Panc1 (cell line): ENCODE data around the gene ZNF444. TPM values are rescaled to one million over a fixed set of nuclear protein-coding genes. Genes with fewer than 3 reads are reported as not detected.

Experiments
- ATAC-seq: fragments of 200-7000 bp; cut with Tn5 transposase; 2 replicates; pipeline ENCODE4 v1.9.1; 2020; ENCODE audit warnings: mild to moderate bottlenecking, moderate library complexity
- BruUV-seq: library from RNA; stranded (reverse); fragments of 400-500 nt; replicated peaks from 2 replicates; lab custom pipeline; 2021; lab: Mats Ljungman, UMichigan
- CTCF ChIA-PET: fragments of 300-600 bp; sonication (Branson Sonifier 250); formaldehyde crosslinking; loops from one replicate; lab custom pipeline; 2022; ENCODE audit warnings: antibody characterized with exemption; lab: Charles Lee
- POLR2A ChIA-PET: fragments of 300-600 bp; sonication (Branson Sonifier 250); formaldehyde crosslinking; loops from one replicate; lab custom pipeline; 2022; ENCODE audit warnings: antibody characterized with exemption; lab: Charles Lee
- DNase-seq: peaks from one replicate; pipeline ENCODE4 v3.0.0-alpha.2; 2010; ENCODE audit warnings: low read depth, low spot score
- H3K27ac ChIP-seq: 2 replicates; pipeline ENCODE4 v1.5.1; 2011; ENCODE audit warnings: mild to moderate bottlenecking, low read length, inconsistent platforms
- H3K27me3 ChIP-seq: fragments of 200-500 bp; sonication (Bioruptor generic); 2 replicates; pipeline ENCODE4 v1.6.0; 2014; ENCODE audit warnings: low read length, inconsistent platforms; ENCODE audit not compliant: control insufficient read depth, insufficient read depth
- H3K36me3 ChIP-seq: fragments of 200-500 bp; sonication (Bioruptor generic); 2 replicates; pipeline ENCODE4 v1.5.1; 2014; ENCODE audit warnings: inconsistent platforms, mild to moderate bottlenecking, low read length, moderate library complexity; ENCODE audit not compliant: control insufficient read depth, insufficient read depth
- H3K4me1 ChIP-seq: 2 replicates; pipeline ENCODE4 v1.5.1; 2011; ENCODE audit warnings: inconsistent platforms, mild to moderate bottlenecking, low read length, moderate library complexity; ENCODE audit not compliant: control insufficient read depth, insufficient read depth
- H3K4me3 ChIP-seq, 2 experiments: 2 replicates each; pipeline ENCODE4 v1.5.1; 2011 to 2012; ENCODE audit warnings: low read depth in 2 of 2, low read length in 2 of 2, mild to moderate bottlenecking in 2 of 2, inconsistent platforms in 1 of 2, moderate library complexity in 1 of 2
- H3K9me3 ChIP-seq: fragments of 200-500 bp; sonication (Bioruptor generic); 2 replicates; pipeline ENCODE4 v1.5.1; 2014; ENCODE audit warnings: low read depth, mild to moderate bottlenecking, inconsistent platforms, low read length, moderate library complexity; ENCODE audit not compliant: control insufficient read depth, insufficient read depth
- CTCF ChIP-seq: fragments of 450-650 bp; IDR thresholded peaks from 2 replicates; pipeline ENCODE4 v1.5.1; 2017; ENCODE audit warnings: mild to moderate bottlenecking
- POLR2AphosphoS5 ChIP-seq: IDR thresholded peaks from 2 replicates; pipeline ENCODE4 v1.6.1; 2012; ENCODE audit warnings: mild to moderate bottlenecking, low read depth, low read length, moderate library complexity
- SIN3A ChIP-seq: IDR thresholded peaks from 2 replicates; pipeline ENCODE4 v1.6.1; 2012; ENCODE audit warnings: low read depth, mild to moderate bottlenecking, low read length, moderate library complexity, borderline replicate concordance; ENCODE audit not compliant: insufficient read depth
- TCF7L2 ChIP-seq: IDR thresholded peaks from 2 replicates; pipeline ENCODE4 v1.6.1; 2011; ENCODE audit warnings: mild to moderate bottlenecking, low read depth, low read length, inconsistent platforms
- in situ Hi-C: cut with HindIII; loops from 2 replicates; pipeline ENCODE4 v1.10.0; 2016; ENCODE audit warnings: low sequenced_read_pairs, low pct_unique_long_range_greater_than_20kb
- intact Hi-C: fragments of 100-400 bp; cut with micrococcal nuclease; formaldehyde crosslinking; loops from one replicate; pipeline ENCODE4 v1.10.0; 2022; ENCODE audit not compliant: unreplicated experiment
- total RNA-seq: library from RNA; stranded (reverse); gene quantifications from one replicate; pipeline ENCODE4 v1.2.1, GENCODE V29; 2021; ENCODE audit not compliant: unreplicated experiment
- TF ChIP-seq, protein P1 (sequence below), 2 experiments: IDR thresholded peaks; 2 replicates each; pipeline ENCODE4 v1.6.1; 2011 to 2012; ENCODE audit warnings: low read depth in 2 of 2, control low read depth in 1 of 2, low read length in 1 of 2, mild to moderate bottlenecking in 1 of 2, moderate library complexity in 1 of 2; ENCODE audit not compliant: insufficient read depth in 1 of 2

The ZNF444 gene
- total RNA-seq, 1 experiment from 2014 or later: 81.5 TPM

DNA sequence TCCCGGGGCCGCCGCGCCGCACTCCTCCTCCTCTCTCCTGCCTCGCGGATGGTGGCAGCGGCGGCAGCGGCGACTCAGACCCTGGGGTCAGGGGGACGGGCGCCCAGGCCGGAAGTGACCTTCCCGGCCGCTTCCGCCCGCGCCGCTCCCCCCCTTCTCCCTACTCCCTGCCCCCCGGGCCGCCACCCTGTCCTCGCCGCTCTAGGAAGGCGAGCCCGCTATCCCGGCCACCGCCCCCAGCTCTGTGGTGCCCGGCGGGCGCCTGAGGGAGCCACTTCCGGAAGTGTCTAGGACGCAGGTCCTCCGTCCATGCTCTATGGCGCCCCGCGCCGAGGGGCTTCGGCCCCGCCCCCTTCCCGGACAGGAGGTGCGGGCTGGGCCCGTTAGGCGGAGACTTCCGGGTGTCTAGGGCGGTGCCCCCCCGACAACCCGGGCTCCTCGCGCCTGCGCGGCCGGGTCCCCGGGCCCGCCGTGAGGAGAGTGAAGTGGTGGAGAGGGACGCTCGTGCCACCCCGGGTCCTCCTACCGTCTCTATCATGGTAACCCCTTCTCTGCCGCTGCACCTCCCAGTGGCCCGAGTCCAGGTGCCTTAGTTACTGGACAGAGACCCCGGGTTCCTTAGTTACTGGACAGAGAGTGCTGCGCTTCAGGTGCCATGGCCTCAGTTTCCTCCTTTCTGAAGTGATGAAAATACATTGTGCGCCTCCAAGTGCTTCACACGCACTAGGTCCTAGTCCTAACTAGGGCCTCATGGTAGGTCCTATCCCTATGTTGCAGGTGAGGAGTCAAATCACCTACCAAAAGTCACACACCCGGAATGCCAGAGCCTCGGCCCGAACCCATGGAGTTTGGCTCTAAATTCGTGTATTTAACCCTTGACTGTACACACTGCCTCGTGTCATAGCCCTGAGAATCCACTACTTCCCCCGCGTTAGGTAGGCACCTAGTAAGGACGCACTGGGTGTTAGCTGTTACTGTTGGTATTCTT lies 19.6 kb upstream of the ZNF444 start, which contains the start of gene ZNF787:
TSS of gene ZNF787 (minus strand) at position 116 of the 988 bp plus-strand sequence. CDS start 18,078 bp downstream, outside the sequence.
- no peaks in the 10 kb centered on the region for H3K9me3 ChIP-seq
- intact Hi-C loops: no loop called here
- TSS peak; percentile 74 for BruUV-seq
- H3K4me1 ChIP-seq: peaks cover 38% of the 10 kb centered on the region
- in situ Hi-C loops: no loop called here
- no peaks in the 10 kb centered on the region for H3K27me3 ChIP-seq
- peak within 1 kb of the TSS; percentile 75 to 91 for H3K4me3 ChIP-seq
- ChIA-PET POLR2A (interaction anchor here (0.8 kb wide), 2 partner anchors 9 to 14 kb away, joined by 3 to 5 read pairs; no protein-coding TSS in a partner anchor), CTCF (interaction anchor here (1.0 to 1.1 kb wide), 2 partner anchors 31 to 132 kb away, joined by 4 to 10 read pairs; no protein-coding TSS in a partner anchor)
- TF ChIP-seq POLR2AphosphoS5 (peak; percentile 62), SIN3A (peak; percentile 66; the same call in 1 of the 2 replicates), TCF7L2 (no peak), CTCF (no peak)
- TF ChIP-seq, protein P1, sequence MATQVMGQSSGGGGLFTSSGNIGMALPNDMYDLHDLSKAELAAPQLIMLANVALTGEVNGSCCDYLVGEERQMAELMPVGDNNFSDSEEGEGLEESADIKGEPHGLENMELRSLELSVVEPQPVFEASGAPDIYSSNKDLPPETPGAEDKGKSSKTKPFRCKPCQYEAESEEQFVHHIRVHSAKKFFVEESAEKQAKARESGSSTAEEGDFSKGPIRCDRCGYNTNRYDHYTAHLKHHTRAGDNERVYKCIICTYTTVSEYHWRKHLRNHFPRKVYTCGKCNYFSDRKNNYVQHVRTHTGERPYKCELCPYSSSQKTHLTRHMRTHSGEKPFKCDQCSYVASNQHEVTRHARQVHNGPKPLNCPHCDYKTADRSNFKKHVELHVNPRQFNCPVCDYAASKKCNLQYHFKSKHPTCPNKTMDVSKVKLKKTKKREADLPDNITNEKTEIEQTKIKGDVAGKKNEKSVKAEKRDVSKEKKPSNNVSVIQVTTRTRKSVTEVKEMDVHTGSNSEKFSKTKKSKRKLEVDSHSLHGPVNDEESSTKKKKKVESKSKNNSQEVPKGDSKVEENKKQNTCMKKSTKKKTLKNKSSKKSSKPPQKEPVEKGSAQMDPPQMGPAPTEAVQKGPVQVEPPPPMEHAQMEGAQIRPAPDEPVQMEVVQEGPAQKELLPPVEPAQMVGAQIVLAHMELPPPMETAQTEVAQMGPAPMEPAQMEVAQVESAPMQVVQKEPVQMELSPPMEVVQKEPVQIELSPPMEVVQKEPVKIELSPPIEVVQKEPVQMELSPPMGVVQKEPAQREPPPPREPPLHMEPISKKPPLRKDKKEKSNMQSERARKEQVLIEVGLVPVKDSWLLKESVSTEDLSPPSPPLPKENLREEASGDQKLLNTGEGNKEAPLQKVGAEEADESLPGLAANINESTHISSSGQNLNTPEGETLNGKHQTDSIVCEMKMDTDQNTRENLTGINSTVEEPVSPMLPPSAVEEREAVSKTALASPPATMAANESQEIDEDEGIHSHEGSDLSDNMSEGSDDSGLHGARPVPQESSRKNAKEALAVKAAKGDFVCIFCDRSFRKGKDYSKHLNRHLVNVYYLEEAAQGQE (IDR thresholded peaks at IDR 0.05; ENCODE audit: insufficient read depth in 1 of 2, low read depth in 2 of 2, low read length in 1 of 2): no peak
- ATAC-seq (peak; percentile 91), DNase-seq (peak; percentile 82)
- H3K27ac ChIP-seq: peak within 1 kb of the TSS; percentile 99
- no peaks in the 10 kb centered on the region for H3K36me3 ChIP-seq

- intact Hi-C loops (no loop called here), in situ Hi-C loops (no loop called here)
- POLR2A ChIA-PET: no interaction called here
- Histone ChIP-seq H3K9me3 (no peaks in the 10 kb centered on the region), H3K27me3 (no peaks in the 10 kb centered on the region), H3K36me3 (no peaks in the 10 kb centered on the region), H3K4me1 (peaks cover 20% of the 10 kb centered on the region), H3K27ac (peak overlapping the region; percentile 12; the same call in 1 of the 2 replicates), H3K4me3 (no peak overlapping the region)
- no TSS peak for BruUV-seq
- TF ChIP-seq SIN3A (no peak), CTCF (no peak), TCF7L2 (no peak), POLR2AphosphoS5 (no peak)
- TF ChIP-seq, protein P1 (IDR thresholded peaks at IDR 0.05; ENCODE audit: insufficient read depth in 1 of 2, low read depth in 2 of 2, low read length in 1 of 2): no peak
- CTCF ChIA-PET: no interaction called here
- ATAC-seq: no peak
- DNase-seq: no peak
Measured at GRCh38 chr19:56123266-56123891, 17.7 kb upstream of the ZNF444 start.
